ENCODE results near the gene TEX38. TPM values are rescaled to one million over a fixed set of nuclear protein-coding genes. Genes with fewer than 3 reads are reported as not detected.

Gene TEX38
- total RNA-seq, 1 experiment from 2014 or later, result 0.47 TPM

GRCh38 chr1:46656643-46657042, 15.0 kb upstream of the TEX38 start:
- Histone ChIP-seq H3K27me3 (ENCODE audit: insufficient read depth, low read length) (no peaks in the 10 kb centered on the region), H2AFZ (ENCODE audit: low read depth, low read length, poor library complexity, severe bottlenecking) (no peak overlapping the region), H4K20me1 (ENCODE audit: insufficient read depth) (no peaks in the 10 kb centered on the region), H3K4me2 (ENCODE audit: low read length) (no peak overlapping the region), H3K9me2 (ENCODE audit: insufficient read depth) (no peaks in the 10 kb centered on the region), H3K27ac (ENCODE audit: low read depth, low read length) (no peak overlapping the region), H3K9me3 (ENCODE audit: control insufficient read depth in 1 of 2, insufficient read depth in 1 of 2, low read depth in 1 of 2, low read length in 2 of 2) (no peaks in the 10 kb centered on the region), H3K79me2 (ENCODE audit: insufficient read depth, low read length) (no peaks in the 10 kb centered on the region), H3K4me1 (ENCODE audit: control insufficient read depth in 1 of 2, insufficient read depth in 2 of 2, low read length in 2 of 2) (no peaks in the 10 kb centered on the region), H3K9ac (ENCODE audit: low read length) (no peak overlapping the region), H3K4me3 (replicated peaks in 1 of 2; ENCODE audit: low read depth in 1 of 2, low read length in 2 of 2) (no peak overlapping the region), H3K36me3 (ENCODE audit: control insufficient read depth in 1 of 2, insufficient read depth in 2 of 2, low read length in 2 of 2) (peaks cover 10 to 12% of the 10 kb centered on the region in 2 experiments; a peak in 3 of 4 replicates)
- DNase-seq (ENCODE audit: low read depth, low spot score) (no peak), ATAC-seq (no peak)
- intact Hi-C loops (cut with micrococcal nuclease), result no loop called here
- RAD21 ChIA-PET (ENCODE audit: low non-redundant PET in 1 of 2, low total read pairs in 2 of 2, uncharacterized antibody in 2 of 2, unreplicated experiment in 2 of 2), result no interaction called here
- no TSS peak for BruUV-seq (replicated peaks)
- POLR2A ChIA-PET, result no interaction called here
- CTCF ChIA-PET, result no interaction called here
- TF ChIP-seq RAD21 (IDR thresholded peaks at IDR 0.05; ENCODE audit: low read depth) (no peak), CEBPB (IDR thresholded peaks at IDR 0.05; ENCODE audit: low read depth) (no peak), SIN3A (IDR thresholded peaks at IDR 0.05; ENCODE audit: low read depth) (no peak), ZBTB33 (IDR thresholded peaks at IDR 0.05; ENCODE audit: extremely low read depth, insufficient replicate concordance, low read length) (no peak), SRF (IDR thresholded peaks at IDR 0.05; ENCODE audit: low read depth) (no peak), TCF7L2 (IDR thresholded peaks at IDR 0.05; ENCODE audit: borderline replicate concordance, extremely low read depth, insufficient read depth, insufficient read length) (no peak), CTCF (IDR thresholded peaks at IDR 0.05 in 2 of 3, conservative IDR thresholded peaks at IDR 0.05 in 1 of 3; ENCODE audit: borderline replicate concordance in 1 of 3, insufficient read depth in 1 of 3, low read depth in 2 of 3, low read length in 2 of 3) (no peak), ZNF274 (IDR thresholded peaks at IDR 0.05; ENCODE audit: low read depth, low read length) (no peak), ATF3 (IDR thresholded peaks at IDR 0.05) (no peak), FOSL1 (IDR thresholded peaks at IDR 0.05; ENCODE audit: low read depth) (no peak), YY1 (IDR thresholded peaks at IDR 0.05; ENCODE audit: extremely low read depth, insufficient replicate concordance, low read depth, low read length) (no peak), POLR2AphosphoS5 (IDR thresholded peaks at IDR 0.05; ENCODE audit: low read depth, low read length) (no peak), JUND (IDR thresholded peaks at IDR 0.05) (no peak), ELF1 (IDR thresholded peaks at IDR 0.05; ENCODE audit: borderline replicate concordance, low read depth) (no peak), EZH2phosphoT487 (IDR thresholded peaks at IDR 0.05; ENCODE audit: borderline replicate concordance) (no peak), SP1 (IDR thresholded peaks at IDR 0.05; ENCODE audit: low read depth) (no peak), EGR1 (IDR thresholded peaks at IDR 0.05; ENCODE audit: low read depth) (no peak), POLR2A (IDR thresholded peaks at IDR 0.05; ENCODE audit: borderline replicate concordance, extremely low read depth, insufficient read depth, insufficient read length) (no peak), EZH2 (IDR thresholded peaks at IDR 0.05) (no peak)
